HCT116 (cell line): ENCODE data around the gene SART1. TPM values are rescaled to one million over a fixed set of nuclear protein-coding genes. Genes with fewer than 3 reads are reported as not detected.

Source experiments
- ATAC-seq: fragments of 200-7000 bp; cut with Tn5 transposase; 2 replicates; pipeline ENCODE4 v1.9.1; 2020; ENCODE audit warnings: mild to moderate bottlenecking, moderate library complexity
- BruUV-seq: library from RNA; stranded (reverse); fragments of 400-500 nt; replicated peaks from 2 replicates; lab custom pipeline; 2021; lab: Mats Ljungman, UMichigan
- CTCF ChIA-PET: fragments of 300-600 bp; sonication (Branson Sonifier 250); formaldehyde crosslinking; loops from one replicate; lab custom pipeline; 2021; ENCODE audit warnings: antibody characterized with exemption; lab: Charles Lee
- POLR2A ChIA-PET: fragments of 300-600, 350-600 bp; sonication (Branson Sonifier 250); formaldehyde crosslinking; loops from one replicate; lab custom pipeline; 2021; ENCODE audit warnings: antibody characterized with exemption; lab: Charles Lee
- RAD21 ChIA-PET, 2 experiments: fragments of 300-600 bp; sonication (Branson Sonifier 250); formaldehyde crosslinking; loops; one replicate each; lab custom pipeline; 2023; ENCODE audit warnings: low total read pairs in 2 of 2; ENCODE audit not compliant: uncharacterized antibody in 2 of 2, unreplicated experiment in 2 of 2, low non-redundant PET in 1 of 2; lab: Charles Lee
- DNase-seq: peaks from one replicate; pipeline ENCODE4 v3.0.0-alpha.2; 2010; ENCODE audit warnings: low read depth, low spot score
- H2AFZ ChIP-seq: fragments of 200-600 bp; shearing (Covaris generic), sonication (generic); 2 replicates; pipeline ENCODE4 v1.6.1; 2017; ENCODE audit warnings: low read depth, mixed run types, mixed read lengths, antibody characterized with exemption, low read length; ENCODE audit not compliant: poor library complexity, severe bottlenecking
- H3K27ac ChIP-seq: 2 replicates; pipeline ENCODE4 v1.5.1; 2012; ENCODE audit warnings: low read depth, low read length
- H3K27me3 ChIP-seq: fragments of 200-600 bp; sonication (generic); 2 replicates; pipeline ENCODE4 v1.6.1; 2016; ENCODE audit warnings: mixed run types, low read length, mixed read lengths; ENCODE audit not compliant: insufficient read depth
- H3K36me3 ChIP-seq, 2 experiments: fragments of 200-500 bp in 1 of 2; fragments of 200-600 bp in 1 of 2; sonication (Bioruptor generic) in 1 of 2; sonication (generic) in 1 of 2; 2 replicates each; pipeline versions ENCODE4 v1.5.1 to v1.6.1; 2014 to 2016; ENCODE audit warnings: low read length in 2 of 2, inconsistent platforms in 1 of 2, mixed read lengths in 1 of 2, mixed run types in 1 of 2; ENCODE audit not compliant: insufficient read depth in 2 of 2, control insufficient read depth in 1 of 2
- H3K4me1 ChIP-seq, 2 experiments: fragments of 200-600 bp in 1 of 2; sonication (generic) in 1 of 2; 2 replicates each; pipeline versions ENCODE4 v1.5.1 to v1.6.1; 2012 to 2017; ENCODE audit warnings: low read length in 2 of 2, inconsistent platforms in 1 of 2, mild to moderate bottlenecking in 1 of 2, mixed read lengths in 1 of 2, mixed run types in 1 of 2, moderate library complexity in 1 of 2; ENCODE audit not compliant: insufficient read depth in 2 of 2, control insufficient read depth in 1 of 2
- H3K4me2 ChIP-seq: fragments of 200-600 bp; sonication (generic); 2 replicates; pipeline ENCODE4 v1.6.1; 2017; ENCODE audit warnings: mixed run types, low read length, mixed read lengths
- H3K4me3 ChIP-seq, 2 experiments: fragments of 200-600 bp in 1 of 2; sonication (generic) in 1 of 2; replicated peaks in 1 of 2; 2 replicates each; pipeline ENCODE4 v1.5.1; 2011 to 2016; ENCODE audit warnings: low read length in 2 of 2, control low read depth in 1 of 2, low read depth in 1 of 2, mild to moderate bottlenecking in 1 of 2, mixed read lengths in 1 of 2, mixed run types in 1 of 2
- H3K79me2 ChIP-seq: fragments of 200-600 bp; sonication (generic); 2 replicates; pipeline ENCODE4 v1.6.1; 2017; ENCODE audit warnings: mild to moderate bottlenecking, mixed run types, low read length, moderate library complexity, mixed read lengths; ENCODE audit not compliant: insufficient read depth
- H3K9ac ChIP-seq: fragments of 200-600 bp; sonication (generic); 2 replicates; pipeline ENCODE4 v1.6.1; 2016; ENCODE audit warnings: low read length, mixed read lengths
- H3K9me2 ChIP-seq: fragments of 200-600 bp; sonication (generic), shearing (Covaris generic); 2 replicates; pipeline ENCODE4 v1.6.1; 2017; ENCODE audit warnings: mixed run types, mild to moderate bottlenecking, moderate library complexity; ENCODE audit not compliant: insufficient read depth
- H3K9me3 ChIP-seq, 2 experiments: fragments of 200-500 bp in 1 of 2; fragments of 200-600 bp in 1 of 2; sonication (Bioruptor generic) in 1 of 2; sonication (generic) in 1 of 2; 2 replicates each; pipeline ENCODE4 v1.6.1; 2014 to 2017; ENCODE audit warnings: low read length in 2 of 2, mixed read lengths in 2 of 2, inconsistent platforms in 1 of 2, low read depth in 1 of 2, mild to moderate bottlenecking in 1 of 2, mixed run types in 1 of 2, moderate library complexity in 1 of 2; ENCODE audit not compliant: control insufficient read depth in 1 of 2, insufficient read depth in 1 of 2
- H4K20me1 ChIP-seq: fragments of 200-600 bp; sonication (generic), shearing (Covaris generic); 2 replicates; pipeline ENCODE4 v1.6.1; 2017; ENCODE audit warnings: mixed run types, mild to moderate bottlenecking, moderate library complexity; ENCODE audit not compliant: insufficient read depth
- CEBPB ChIP-seq: IDR thresholded peaks from 2 replicates; pipeline ENCODE4 v1.6.1; 2012; ENCODE audit warnings: low read depth
- ELF1 ChIP-seq: IDR thresholded peaks from 2 replicates; pipeline ENCODE4 v1.6.1; 2012; ENCODE audit warnings: low read depth, borderline replicate concordance
- EZH2 ChIP-seq: fragments of 200-600 bp; sonication (generic); IDR thresholded peaks from 2 replicates; pipeline ENCODE4 v1.6.1; 2017; ENCODE audit warnings: antibody characterized with exemption, mixed run types
- POLR2A ChIP-seq: IDR thresholded peaks from 2 replicates; pipeline ENCODE4 v1.7.0; 2011; ENCODE audit warnings: borderline replicate concordance; ENCODE audit not compliant: insufficient read depth, insufficient read length; ENCODE audit errors: extremely low read depth
- POLR2AphosphoS5 ChIP-seq: IDR thresholded peaks from 2 replicates; pipeline ENCODE4 v1.6.1; 2011; ENCODE audit warnings: mild to moderate bottlenecking, low read depth, low read length, moderate library complexity
- RAD21 ChIP-seq: IDR thresholded peaks from 2 replicates; pipeline ENCODE4 v1.6.1; 2012; ENCODE audit warnings: low read depth, mild to moderate bottlenecking
- SIN3A ChIP-seq: IDR thresholded peaks from 2 replicates; pipeline ENCODE4 v1.6.1; 2012; ENCODE audit warnings: low read depth
- SP1 ChIP-seq: IDR thresholded peaks from 2 replicates; pipeline ENCODE4 v1.6.1; 2012; ENCODE audit warnings: low read depth
- YY1 ChIP-seq: IDR thresholded peaks from 2 replicates; pipeline ENCODE4 v1.6.1; 2011; ENCODE audit warnings: low read length, low read depth, moderate library complexity, mild to moderate bottlenecking; ENCODE audit not compliant: insufficient replicate concordance; ENCODE audit errors: extremely low read depth
- ZFX ChIP-seq: fragments of 450-650 bp; IDR thresholded peaks from 2 replicates; pipeline ENCODE4 v1.6.1; 2017
- ZNF274 ChIP-seq: fragments of 200-500 bp; sonication (Bioruptor generic); IDR thresholded peaks from 2 replicates; pipeline ENCODE4 v1.6.1; 2014; ENCODE audit warnings: mild to moderate bottlenecking, low read depth, low read length, inconsistent platforms
- intact Hi-C: fragments of 100-400 bp; cut with micrococcal nuclease; formaldehyde crosslinking; loops from 2 replicates; pipeline ENCODE4 v1.10.0; 2022
- total RNA-seq: library from RNA; stranded (reverse); gene quantifications from one replicate; pipeline ENCODE4 v1.2.1, GENCODE V29; 2021; ENCODE audit not compliant: unreplicated experiment
- TF ChIP-seq, protein P1 (sequence below): IDR thresholded peaks from 2 replicates; pipeline ENCODE4 v1.6.1; 2012
- TF ChIP-seq, protein P2 (sequence below): IDR thresholded peaks from 2 replicates; pipeline ENCODE4 v1.6.1; 2012; ENCODE audit warnings: low read depth

The SART1 gene
- total RNA-seq, 1 experiment from 2014 or later = 47.9 TPM

DNA sequence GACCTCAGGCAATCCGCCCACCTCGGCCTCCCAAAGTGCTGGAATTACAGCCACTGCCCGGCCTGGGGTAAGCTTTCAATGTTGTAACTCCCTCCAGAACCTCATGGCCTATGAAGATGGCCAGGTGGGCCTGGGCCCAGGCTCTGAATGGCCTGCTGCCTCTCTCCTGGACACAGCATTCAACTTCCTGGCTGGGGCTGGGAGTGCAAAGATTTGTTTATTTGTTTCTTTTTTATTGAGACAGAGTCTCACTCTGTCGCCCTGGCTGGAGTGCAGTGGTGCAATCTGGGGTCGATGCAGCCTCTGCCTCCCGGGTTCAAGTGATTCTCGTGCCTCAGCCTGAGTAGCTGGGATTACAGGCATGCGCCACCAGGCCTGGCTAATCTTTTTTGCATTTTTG lies 16.8 kb upstream of the SART1 start:
- Histone ChIP-seq H3K4me2 (no peak overlapping the region), H3K4me1 (no peaks in the 10 kb centered on the region), H3K9me3 (no peaks in the 10 kb centered on the region), H3K27ac (no peak overlapping the region), H3K4me3 (no peak overlapping the region), H3K9ac (no peak overlapping the region), H2AFZ (no peak overlapping the region), H3K27me3 (no peaks in the 10 kb centered on the region), H3K79me2 (no peaks in the 10 kb centered on the region), H3K36me3 (no peaks in the 10 kb centered on the region)
- no peak for ATAC-seq
- intact Hi-C loops = no loop called here
- POLR2A ChIA-PET = no interaction called here
- CTCF ChIA-PET = no interaction called here
- RAD21 ChIA-PET = no interaction called here
- no TSS peak for BruUV-seq
- TF ChIP-seq, protein P1, sequence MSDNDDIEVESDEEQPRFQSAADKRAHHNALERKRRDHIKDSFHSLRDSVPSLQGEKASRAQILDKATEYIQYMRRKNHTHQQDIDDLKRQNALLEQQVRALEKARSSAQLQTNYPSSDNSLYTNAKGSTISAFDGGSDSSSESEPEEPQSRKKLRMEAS = no peak
- no peak for TF ChIP-seq YY1
- TF ChIP-seq POLR2AphosphoS5 = no peak
- TF ChIP-seq SIN3A = no peak
- TF ChIP-seq, protein P2, sequence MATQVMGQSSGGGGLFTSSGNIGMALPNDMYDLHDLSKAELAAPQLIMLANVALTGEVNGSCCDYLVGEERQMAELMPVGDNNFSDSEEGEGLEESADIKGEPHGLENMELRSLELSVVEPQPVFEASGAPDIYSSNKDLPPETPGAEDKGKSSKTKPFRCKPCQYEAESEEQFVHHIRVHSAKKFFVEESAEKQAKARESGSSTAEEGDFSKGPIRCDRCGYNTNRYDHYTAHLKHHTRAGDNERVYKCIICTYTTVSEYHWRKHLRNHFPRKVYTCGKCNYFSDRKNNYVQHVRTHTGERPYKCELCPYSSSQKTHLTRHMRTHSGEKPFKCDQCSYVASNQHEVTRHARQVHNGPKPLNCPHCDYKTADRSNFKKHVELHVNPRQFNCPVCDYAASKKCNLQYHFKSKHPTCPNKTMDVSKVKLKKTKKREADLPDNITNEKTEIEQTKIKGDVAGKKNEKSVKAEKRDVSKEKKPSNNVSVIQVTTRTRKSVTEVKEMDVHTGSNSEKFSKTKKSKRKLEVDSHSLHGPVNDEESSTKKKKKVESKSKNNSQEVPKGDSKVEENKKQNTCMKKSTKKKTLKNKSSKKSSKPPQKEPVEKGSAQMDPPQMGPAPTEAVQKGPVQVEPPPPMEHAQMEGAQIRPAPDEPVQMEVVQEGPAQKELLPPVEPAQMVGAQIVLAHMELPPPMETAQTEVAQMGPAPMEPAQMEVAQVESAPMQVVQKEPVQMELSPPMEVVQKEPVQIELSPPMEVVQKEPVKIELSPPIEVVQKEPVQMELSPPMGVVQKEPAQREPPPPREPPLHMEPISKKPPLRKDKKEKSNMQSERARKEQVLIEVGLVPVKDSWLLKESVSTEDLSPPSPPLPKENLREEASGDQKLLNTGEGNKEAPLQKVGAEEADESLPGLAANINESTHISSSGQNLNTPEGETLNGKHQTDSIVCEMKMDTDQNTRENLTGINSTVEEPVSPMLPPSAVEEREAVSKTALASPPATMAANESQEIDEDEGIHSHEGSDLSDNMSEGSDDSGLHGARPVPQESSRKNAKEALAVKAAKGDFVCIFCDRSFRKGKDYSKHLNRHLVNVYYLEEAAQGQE = no peak
- no peak for TF ChIP-seq RAD21
- TF ChIP-seq ELF1 = no peak
- no peak for TF ChIP-seq ZNF274
- TF ChIP-seq SP1 = no peak
- TF ChIP-seq POLR2A = no peak
- TF ChIP-seq EZH2 = no peak
- TF ChIP-seq ZFX = no peak
- TF ChIP-seq CEBPB = no peak
- TF ChIP-seq, all 23 proteins: peak for 0
- Histone ChIP-seq H4K20me1 (no peaks in the 10 kb centered on the region), H3K9me2 (no peaks in the 10 kb centered on the region)
- DNase-seq = no peak
